ENCODE data around the gene ZNF641. TPM values are rescaled to one million over a fixed set of nuclear protein-coding genes. Genes with fewer than 3 reads are reported as not detected.

Gene ZNF641
- total and polyA plus RNA-seq, 7 donors = 3.0 to 28.5 (median 16.6) TPM

GRCh38 chr12:48300774-48301173 lies 49.9 kb downstream of the ZNF641 start:
- intact Hi-C loops (cut with DNase I) = no loop called here
- TF ChIP-seq CTCF (IDR thresholded peaks at IDR 0.05) (no peak), POLR2AphosphoS5 (IDR thresholded peaks at IDR 0.05) (no peak), POLR2A (IDR thresholded peaks at IDR 0.05) (no peak), EP300 (IDR thresholded peaks at IDR 0.05) (no peak)
- no peak for DNase-seq
- Histone ChIP-seq H3K9me3 (no peaks in the 10 kb centered on the region), H3K27ac (no peak overlapping the region), H3K36me3 (no peaks in the 10 kb centered on the region), H3K4me1 (peaks cover 0 to 12% (median 0%) of the 10 kb centered on the region in 4 donors), H3K27me3 (no peaks in the 10 kb centered on the region), H3K4me3 (no peak overlapping the region)
- 94 to 95% methylated on average over 1 of the region's 1 CpG for WGBS, 2 donors

DNA sequence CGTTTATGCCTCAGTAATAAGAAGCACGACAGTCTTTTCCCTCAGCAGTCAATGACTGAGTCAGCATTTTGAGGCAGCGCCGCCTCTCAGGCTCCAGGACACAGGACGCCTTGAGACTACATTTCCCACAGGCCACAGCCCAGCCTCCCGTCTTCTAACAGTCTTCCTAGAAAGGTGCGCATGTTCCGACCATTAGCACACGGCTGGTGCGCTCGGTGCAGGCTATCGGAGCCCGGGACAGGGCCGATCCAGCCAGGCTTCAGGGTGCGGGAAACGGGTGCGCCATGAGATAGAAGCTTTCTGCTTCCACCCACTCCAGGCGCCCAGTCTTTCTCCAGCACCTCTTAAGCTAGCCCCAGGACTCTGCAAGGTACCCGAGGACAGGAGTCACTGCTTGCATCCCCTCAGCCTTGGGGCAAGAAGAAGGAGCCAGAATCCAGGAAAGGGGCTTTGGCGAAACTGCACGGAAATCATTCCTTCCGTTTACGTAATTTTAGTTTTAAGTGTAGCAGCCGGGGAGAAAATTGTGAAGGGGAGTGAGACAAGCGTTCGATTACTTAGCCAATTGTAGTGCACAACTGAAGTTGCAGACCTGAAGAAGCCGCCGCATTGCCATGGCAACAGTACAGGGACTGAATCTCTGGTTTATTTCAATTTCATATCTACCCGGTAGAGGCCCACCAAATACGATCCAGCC lies 54.0 kb downstream of the ZNF641 start:
- Histone ChIP-seq H3K27me3 (no peaks in the 10 kb centered on the region), H3K36me3 (no peaks in the 10 kb centered on the region), H3K9me3 (no peaks in the 10 kb centered on the region), H3K4me1 (peaks cover 0 to 12% (median 0%) of the 10 kb centered on the region in 4 donors), H3K27ac (peak overlapping the region; percentile 11 to 73 (median 62)), H3K4me3 (peak overlapping the region; percentile 35 to 64 (median 58))
- TF ChIP-seq EP300 (IDR thresholded peaks at IDR 0.05) (no peak), POLR2AphosphoS5 (IDR thresholded peaks at IDR 0.05) (peak; percentile 20 to 66 (median 42)), CTCF (IDR thresholded peaks at IDR 0.05) (no peak)
- peak; percentile 88 for DNase-seq
- WGBS, 2 donors = 9 to 13% methylated on average over 30 of the region's 30 CpGs
- intact Hi-C loops (cut with DNase I) = loop anchor here (5.0 kb wide), 1 partner anchor 56 kb away; the partner anchor contains the start of gene ZNF641

DNA sequence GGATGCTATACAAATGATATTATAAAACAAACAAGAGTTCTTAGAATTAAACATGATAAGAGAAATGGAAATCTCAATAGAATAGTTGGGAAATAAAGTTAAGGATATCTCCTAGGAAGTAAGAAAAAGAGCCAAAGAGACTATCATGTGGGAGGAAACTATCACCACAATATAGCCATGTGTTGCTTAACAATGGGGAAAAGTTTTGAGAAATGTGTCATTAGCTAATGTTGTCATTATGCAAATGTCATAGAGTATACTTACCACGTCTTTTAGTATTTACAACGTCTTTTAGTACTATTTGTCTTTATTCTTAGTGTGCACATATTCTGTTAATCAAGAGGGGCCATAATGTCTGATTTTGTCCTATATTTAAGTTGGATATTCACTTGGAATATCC lies 58.7 kb downstream of the ZNF641 start:
- Histone ChIP-seq H3K27me3 (no peaks in the 10 kb centered on the region), H3K4me1 (peaks cover 0 to 10% (median 0%) of the 10 kb centered on the region in 4 donors), H3K4me3 (no peak overlapping the region), H3K36me3 (no peaks in the 10 kb centered on the region), H3K9me3 (no peaks in the 10 kb centered on the region), H3K27ac (no peak overlapping the region)
- intact Hi-C loops (cut with DNase I) = no loop called here
- TF ChIP-seq CTCF (IDR thresholded peaks at IDR 0.05) (no peak), POLR2AphosphoS5 (IDR thresholded peaks at IDR 0.05) (no peak), EP300 (IDR thresholded peaks at IDR 0.05) (no peak), POLR2A (IDR thresholded peaks at IDR 0.05) (no peak)
- WGBS, 2 donors = 52 to 58% methylated on average over 2 of the region's 2 CpGs
- DNase-seq = no peak

GRCh38 chr12:48291511-48291910 lies 59.2 kb downstream of the ZNF641 start:
- intact Hi-C loops (cut with DNase I) = no loop called here
- no peak overlapping the region for H3K27ac ChIP-seq
- H3K4me3 ChIP-seq = no peak overlapping the region
- DNase-seq = no peak
- WGBS, 2 donors = 94 to 96% methylated on average over 2 of the region's 2 CpGs
- peaks cover 0 to 6% (median 0%) of the 10 kb centered on the region in 4 donors for H3K4me1 ChIP-seq
- H3K27me3 ChIP-seq = no peaks in the 10 kb centered on the region
- TF ChIP-seq POLR2AphosphoS5 (IDR thresholded peaks at IDR 0.05) (no peak), CTCF (IDR thresholded peaks at IDR 0.05) (no peak), POLR2A (IDR thresholded peaks at IDR 0.05) (no peak), EP300 (IDR thresholded peaks at IDR 0.05) (no peak)
- H3K36me3 ChIP-seq = no peaks in the 10 kb centered on the region
- no peaks in the 10 kb centered on the region for H3K9me3 ChIP-seq
